A549 (cell line): ENCODE data around the gene NEK4. TPM values are rescaled to one million over a fixed set of nuclear protein-coding genes. Genes with fewer than 3 reads are reported as not detected.

Experiments used
- ATAC-seq, 2 experiments: fragments of 200-7000 bp in 1 of 2; fragments of >200 bp in 1 of 2; cut with Nextera tagmentation in 1 of 2; cut with Tn5 transposase in 1 of 2; 3 replicates each; pipeline versions ENCODE4 v1.8.0 to v1.9.1; 2018 to 2020; ENCODE audit warnings: mild to moderate bottlenecking in 1 of 2, moderate library complexity in 1 of 2
- CTCF ChIA-PET: fragments of 300-600 bp; sonication (Branson Sonifier 250); formaldehyde crosslinking; extraction: SDS; loops from one replicate; lab custom pipeline; 2021; ENCODE audit warnings: antibody characterized with exemption, inconsistent platforms; lab: Yijun Ruan, JAX
- POLR2A ChIA-PET: fragments of 350-600 bp; formaldehyde crosslinking; extraction: SDS; loops from one replicate; lab custom pipeline; 2021; ENCODE audit warnings: antibody characterized with exemption, inconsistent platforms; lab: Yijun Ruan, JAX
- DNase-seq, 2 experiments: peaks; one replicate each; pipeline versions ENCODE4 v3.0.0 to v3.0.0-alpha.2; 2011 to 2016; ENCODE audit warnings: low read depth in 1 of 2, low spot score in 1 of 2
- FAIRE-seq: peaks from 2 replicates; lab custom pipeline; 2011; peaks lifted over from hg19 to GRCh38; lab: Jason Lieb, UNC
- H3K27ac ChIP-seq, 2 experiments: fragments of >200 bp; sonication (Bioruptor Twin); formaldehyde crosslinking; 3 replicates each; pipeline ENCODE4 v1.5.1; 2016 to 2017
- H3K4me1 ChIP-seq: fragments of >200 bp; sonication (Bioruptor Twin); formaldehyde crosslinking; 3 replicates; pipeline ENCODE4 v1.6.1; 2016
- H3K4me2 ChIP-seq: fragments of >200 bp; sonication (Bioruptor Twin); formaldehyde crosslinking; 3 replicates; pipeline ENCODE4 v1.6.1; 2016
- H3K4me3 ChIP-seq: fragments of >200 bp; sonication (Bioruptor Twin); formaldehyde crosslinking; 3 replicates; pipeline ENCODE4 v1.5.1; 2016
- H3K9me3 ChIP-seq: fragments of >200 bp; sonication (Bioruptor Twin); formaldehyde crosslinking; 3 replicates; pipeline ENCODE4 v1.6.1; 2016
- CBX8 ChIP-seq: fragments of 200-600 bp; sonication (generic); IDR thresholded peaks from 2 replicates; pipeline ENCODE4 v1.6.1; 2016
- CEBPB ChIP-seq, 2 experiments: fragments of >200 bp in 1 of 2; sonication (Bioruptor Twin) in 1 of 2; formaldehyde crosslinking in 1 of 2; IDR thresholded peaks; 2 replicates each; pipeline ENCODE4 v1.6.1; 2012 to 2016
- EHMT2 ChIP-seq: fragments of 200-600 bp; sonication (generic); IDR thresholded peaks from 2 replicates; pipeline ENCODE4 v1.6.1; 2016; ENCODE audit warnings: antibody characterized with exemption, low read depth, mild to moderate bottlenecking, moderate library complexity
- ESRRA ChIP-seq: fragments of 150-350 bp; IDR thresholded peaks from 2 replicates; pipeline ENCODE4 v1.6.1; 2014; ENCODE audit warnings: mild to moderate bottlenecking, low read length, borderline replicate concordance
- FOSB ChIP-seq: fragments of 250-450 bp; sonication (Bioruptor Pico); IDR thresholded peaks from 2 replicates; pipeline ENCODE4 v1.5.0; 2020; ENCODE audit warnings: mild to moderate bottlenecking, moderate library complexity
- HDAC2 ChIP-seq: fragments of 200-600 bp; sonication (generic); IDR thresholded peaks from 2 replicates; pipeline ENCODE4 v1.6.1; 2016
- HEYL ChIP-seq: fragments of 250-450 bp; sonication (Bioruptor Pico); IDR thresholded peaks from 2 replicates; pipeline ENCODE4 v1.8.0; 2021; ENCODE audit warnings: mild to moderate bottlenecking, moderate library complexity
- JUN ChIP-seq, 2 experiments: fragments of >200 bp; sonication (Bioruptor Twin); formaldehyde crosslinking; IDR thresholded peaks; 2 replicates in 1 of 2; 3 replicates in 1 of 2; pipeline ENCODE4 v1.6.1; 2016 to 2017
- KDM5A ChIP-seq: fragments of 200-600 bp; sonication (generic); IDR thresholded peaks from 2 replicates; pipeline ENCODE4 v1.6.1; 2016; ENCODE audit warnings: antibody characterized with exemption, mild to moderate bottlenecking
- MAFK ChIP-seq: fragments of 450-650 bp; IDR thresholded peaks from 2 replicates; pipeline ENCODE4 v1.6.1; 2014; ENCODE audit not compliant: partially characterized antibody
- NFE2L2 ChIP-seq: fragments of 150-350 bp; conservative IDR thresholded peaks from 2 replicates; pipeline ENCODE4 v1.6.1; 2014; ENCODE audit warnings: low read length
- NPAS2 ChIP-seq: fragments of 250-450 bp; sonication (Bioruptor Pico); IDR thresholded peaks from 2 replicates; pipeline ENCODE4 v1.8.0; 2022; ENCODE audit warnings: mild to moderate bottlenecking, moderate library complexity, borderline replicate concordance
- NR3C1 ChIP-seq: fragments of >200 bp; sonication (Bioruptor Twin); formaldehyde crosslinking; IDR thresholded peaks from 3 replicates; pipeline ENCODE4 v1.6.1; 2017
- POLR2A ChIP-seq: IDR thresholded peaks from 2 replicates; pipeline ENCODE4 v1.6.1; 2012; ENCODE audit warnings: mild to moderate bottlenecking, low read length
- POLR2AphosphoS2 ChIP-seq: conservative IDR thresholded peaks from 2 replicates; pipeline ENCODE4 v1.6.1; 2012; ENCODE audit warnings: low read length, improper control_type of control experiment, inconsistent platforms
- RAD21 ChIP-seq, 2 experiments: fragments of >200 bp in 1 of 2; sonication (Bioruptor Twin) in 1 of 2; formaldehyde crosslinking in 1 of 2; IDR thresholded peaks in 1 of 2; conservative IDR thresholded peaks in 1 of 2; 2 replicates in 1 of 2; 3 replicates in 1 of 2; pipeline ENCODE4 v1.6.1; 2012 to 2018; ENCODE audit warnings: inconsistent platforms in 1 of 2
- RCOR1 ChIP-seq: fragments of 150-350 bp; IDR thresholded peaks from 2 replicates; pipeline ENCODE4 v1.6.1; 2014; ENCODE audit warnings: antibody characterized with exemption, low read length, low read depth
- REST ChIP-seq: fragments of 200-600 bp; sonication (generic); IDR thresholded peaks from 2 replicates; pipeline ENCODE4 v1.6.1; 2016; ENCODE audit warnings: antibody characterized with exemption, mild to moderate bottlenecking, moderate library complexity
- RFX5 ChIP-seq: fragments of 450-650 bp; IDR thresholded peaks from 2 replicates; pipeline ENCODE4 v1.7.1; 2014; ENCODE audit warnings: antibody characterized with exemption, mild to moderate bottlenecking, moderate library complexity
- SMC3 ChIP-seq: fragments of >200 bp; sonication (Bioruptor Twin); formaldehyde crosslinking; IDR thresholded peaks from 3 replicates; pipeline ENCODE4 v1.6.1; 2018; ENCODE audit warnings: inconsistent platforms
- SREBF2 ChIP-seq: fragments of 450-650 bp; IDR thresholded peaks from 2 replicates; pipeline ENCODE4 v1.6.1; 2014; ENCODE audit warnings: mild to moderate bottlenecking, moderate library complexity
- ZNF302 ChIP-seq: fragments of 250-450 bp; sonication (Bioruptor Pico); IDR thresholded peaks from 2 replicates; pipeline ENCODE4 v1.9.0; 2021; ENCODE audit warnings: inconsistent platforms, mild to moderate bottlenecking, moderate library complexity
- WGBS: methylation state at CpG from one replicate; pipeline ENCODE4 v1.1.6; 2017; ENCODE audit errors: missing lambda C conversion rate; 5-methylcytosine and 5-hydroxymethylcytosine counted together
- polyA plus RNA-seq, 4 experiments: library from polyadenylated mRNA; depleted of rRNA in 3 of 4; stranded (reverse); fragments of >200 nt; fragmentation: RNase III in 1 of 4; extraction: RNeasy Plus Mini Kit Qiagen cat#74134 plus additional on column Dnase treatment in 1 of 4; gene quantifications; 2 replicates in 3 of 4; 3 replicates in 1 of 4; pipeline ENCODE4 v1.2.3, GENCODE V29; 2011 to 2017
- TF ChIP-seq, protein P1 (sequence below): fragments of 150-350 bp; IDR thresholded peaks from 2 replicates; pipeline ENCODE4 v1.6.1; 2014; ENCODE audit warnings: low read depth, mild to moderate bottlenecking, low read length

The NEK4 gene
- polyA plus RNA-seq, 2 of the 4 experiments (the other 2 are of a cell fraction): 12.1 to 19.4 TPM

GRCh38 chr3:52690560-52690959, 80.2 kb downstream of the NEK4 start:
- Histone ChIP-seq H3K4me1 (peaks cover 24% of the 10 kb centered on the region; the same call in 2 of the 3 replicates), H3K4me2 (no peak overlapping the region)
- TF ChIP-seq ZNF302 (no peak), REST (no peak), MAFK (peak; percentile 65), FOSB (CRISPR knock-in tag) (no peak), NPAS2 (CRISPR knock-in tag) (no peak), SMC3 (no peak)
- TF ChIP-seq, all 56 proteins: peak for 1
- POLR2A ChIA-PET: interaction anchor here (1.4 kb wide), 1 partner anchor 15 kb away, joined by 6 read pairs; the partner anchor contains the start of genes GLT8D1 and SPCS1
- WGBS: 86% methylated on average over 2 of the region's 2 CpGs
- CTCF ChIA-PET: interaction anchor here (0.6 to 1.6 kb wide), 2 partner anchors 91 to 244 kb away, joined by 3 to 4 read pairs; no protein-coding TSS in a partner anchor
- no peak for ATAC-seq
- H3K9me3 ChIP-seq: no peaks in the 10 kb centered on the region
- FAIRE-seq: no peak
- H3K27ac ChIP-seq: no peak overlapping the region
- H3K4me3 ChIP-seq: no peak overlapping the region
- no peak for DNase-seq

DNA sequence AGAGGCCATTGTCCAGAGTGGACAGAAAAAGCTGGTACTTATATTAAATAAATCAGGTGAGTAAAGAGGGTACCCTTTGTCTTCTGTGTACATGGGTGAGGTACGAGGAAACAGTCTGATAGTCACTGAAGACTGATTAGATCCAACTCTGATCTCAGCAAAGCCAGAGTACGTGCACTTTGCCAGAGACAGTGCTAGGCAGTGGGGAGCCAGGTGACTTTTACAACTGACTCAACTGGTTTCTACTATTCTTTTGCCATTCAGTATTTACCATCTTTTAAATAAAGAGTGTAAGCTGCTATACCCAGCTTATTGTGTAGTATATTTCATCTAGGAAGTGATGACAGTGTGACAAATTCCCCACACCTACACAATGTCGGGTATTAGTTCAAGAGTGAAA, 81.6 kb downstream of the NEK4 start:
- Histone ChIP-seq H3K9me3 (no peaks in the 10 kb centered on the region), H3K4me2 (no peak overlapping the region), H3K4me1 (peaks cover 30% of the 10 kb centered on the region; the same call in 2 of the 3 replicates), H3K4me3 (no peak overlapping the region), H3K27ac (no peak overlapping the region)
- FAIRE-seq (no peak), ATAC-seq (no peak), DNase-seq (no peak)
- ChIA-PET POLR2A (no interaction called here), CTCF (no interaction called here)
- 87% methylated on average over 3 of the region's 3 CpGs for WGBS
- no peak for TF ChIP-seq CBX8
- TF ChIP-seq HEYL (CRISPR knock-in tag): no peak
- no peak for TF ChIP-seq NR3C1
- TF ChIP-seq RFX5: no peak
- TF ChIP-seq ESRRA: no peak
- no peak for TF ChIP-seq RAD21 (conservative IDR thresholded peaks at IDR 0.05 in 1 of 2, IDR thresholded peaks at IDR 0.05 in 1 of 2)
- no peak for TF ChIP-seq SREBF2
- TF ChIP-seq EHMT2: no peak
- TF ChIP-seq KDM5A: no peak
- TF ChIP-seq RCOR1: no peak
- TF ChIP-seq REST: no peak
- no peak for TF ChIP-seq CEBPB (IDR thresholded peaks at IDR 0.05)
- no peak for TF ChIP-seq POLR2A
- TF ChIP-seq HDAC2: no peak
- no peak for TF ChIP-seq NFE2L2
- no peak for TF ChIP-seq POLR2AphosphoS2
- TF ChIP-seq FOSB (CRISPR knock-in tag): no peak
- TF ChIP-seq, protein P1, sequence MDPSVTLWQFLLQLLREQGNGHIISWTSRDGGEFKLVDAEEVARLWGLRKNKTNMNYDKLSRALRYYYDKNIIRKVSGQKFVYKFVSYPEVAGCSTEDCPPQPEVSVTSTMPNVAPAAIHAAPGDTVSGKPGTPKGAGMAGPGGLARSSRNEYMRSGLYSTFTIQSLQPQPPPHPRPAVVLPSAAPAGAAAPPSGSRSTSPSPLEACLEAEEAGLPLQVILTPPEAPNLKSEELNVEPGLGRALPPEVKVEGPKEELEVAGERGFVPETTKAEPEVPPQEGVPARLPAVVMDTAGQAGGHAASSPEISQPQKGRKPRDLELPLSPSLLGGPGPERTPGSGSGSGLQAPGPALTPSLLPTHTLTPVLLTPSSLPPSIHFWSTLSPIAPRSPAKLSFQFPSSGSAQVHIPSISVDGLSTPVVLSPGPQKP: no peak
- no peak for TF ChIP-seq JUN (IDR thresholded peaks at IDR 0.05)
